ENCODE data around the gene KLF11. TPM values are rescaled to one million over a fixed set of nuclear protein-coding genes. Genes with fewer than 3 reads are reported as not detected.

Gene KLF11
- polyA plus RNA-seq, 1 experiment = 4.9 TPM

GRCh38 chr2:10016802-10017258 is 26.5 kb upstream of the KLF11 start:
- no peak for TF ChIP-seq CTCF (IDR thresholded peaks at IDR 0.05; ENCODE audit: low read depth, low read length)
- CTCF ChIA-PET = interaction anchor here (1.4 kb wide), 1 partner anchor 33 kb away, joined by 8 read pairs; no protein-coding TSS in a partner anchor
- Histone ChIP-seq H3K27me3 (ENCODE audit: control insufficient read depth, insufficient read depth, low read length) (peaks cover 9% of the 10 kb centered on the region), H3K27ac (ENCODE audit: low read depth, low read length) (no peak overlapping the region), H3K4me3 (ENCODE audit: low read depth, low read length) (no peak overlapping the region), H3K9me3 (ENCODE audit: control insufficient read depth, insufficient read depth, low read length) (peaks cover 56% of the 10 kb centered on the region)
- POLR2A ChIA-PET = no interaction called here
- no peak for DNase-seq (ENCODE audit: low read depth, low spot score)

GRCh38 chr2:10017313-10017941 is 25.9 kb upstream of the KLF11 start:
- Histone ChIP-seq H3K27ac (ENCODE audit: low read depth, low read length) (no peak overlapping the region), H3K27me3 (ENCODE audit: control insufficient read depth, insufficient read depth, low read length) (peaks cover 9% of the 10 kb centered on the region), H3K4me3 (ENCODE audit: low read depth, low read length) (no peak overlapping the region), H3K9me3 (ENCODE audit: control insufficient read depth, insufficient read depth, low read length) (peaks cover 50% of the 10 kb centered on the region)
- no peak for TF ChIP-seq CTCF (IDR thresholded peaks at IDR 0.05; ENCODE audit: low read depth, low read length)
- no peak for DNase-seq (ENCODE audit: low read depth, low spot score)
- POLR2A ChIA-PET = no interaction called here
- CTCF ChIA-PET = interaction anchor here (1.4 to 1.7 kb wide), 2 partner anchors 33 kb away, joined by 7 to 8 read pairs; no protein-coding TSS in a partner anchor

GRCh38 chr2:10019174-10019573 is 24.2 kb upstream of the KLF11 start:
- DNase-seq (ENCODE audit: low read depth, low spot score) = no peak
- CTCF ChIA-PET = interaction anchor here (1.7 kb wide), 1 partner anchor 35 kb away, joined by 7 read pairs; no protein-coding TSS in a partner anchor
- POLR2A ChIA-PET = no interaction called here

GRCh38 chr2:10019602-10020400 is 23.5 kb upstream of the KLF11 start:
- H3K27me3 ChIP-seq (ENCODE audit: control insufficient read depth, insufficient read depth, low read length) = peaks cover 9% of the 10 kb centered on the region
- no peak for DNase-seq (ENCODE audit: low read depth, low spot score)
- H3K4me3 ChIP-seq (ENCODE audit: low read depth, low read length) = no peak overlapping the region
- ChIA-PET CTCF (interaction anchor here (1.0 kb wide), 1 partner anchor 35 kb away, joined by 5 read pairs; no protein-coding TSS in a partner anchor), POLR2A (no interaction called here)
- TF ChIP-seq CTCF (IDR thresholded peaks at IDR 0.05; ENCODE audit: low read depth, low read length) = no peak
- peaks cover 26% of the 10 kb centered on the region for H3K9me3 ChIP-seq (ENCODE audit: control insufficient read depth, insufficient read depth, low read length)
- H3K27ac ChIP-seq (ENCODE audit: low read depth, low read length) = no peak overlapping the region

More at GRCh38 chr2:10019174-10019573, 24.2 kb upstream of the KLF11 start:
- Histone ChIP-seq H3K27me3 (ENCODE audit: control insufficient read depth, insufficient read depth, low read length) (peaks cover 9% of the 10 kb centered on the region), H3K4me3 (ENCODE audit: low read depth, low read length) (no peak overlapping the region), H3K9me3 (ENCODE audit: control insufficient read depth, insufficient read depth, low read length) (peaks cover 33% of the 10 kb centered on the region), H3K27ac (ENCODE audit: low read depth, low read length) (no peak overlapping the region)
- no peak for TF ChIP-seq CTCF (IDR thresholded peaks at IDR 0.05; ENCODE audit: low read depth, low read length)

GRCh38 chr2:10022041-10022421 is 21.3 kb upstream of the KLF11 start:
- Histone ChIP-seq H3K9me3 (ENCODE audit: control insufficient read depth, insufficient read depth, low read length) (peaks cover 12% of the 10 kb centered on the region), H3K4me3 (ENCODE audit: low read depth, low read length) (no peak overlapping the region), H3K27me3 (ENCODE audit: control insufficient read depth, insufficient read depth, low read length) (peaks cover 9% of the 10 kb centered on the region), H3K27ac (ENCODE audit: low read depth, low read length) (no peak overlapping the region)
- ChIA-PET POLR2A (no interaction called here), CTCF (interaction anchor here (0.7 to 1.2 kb wide), 2 partner anchors 37 to 208 kb away, joined by 3 to 6 read pairs; no protein-coding TSS in a partner anchor)
- no peak for TF ChIP-seq CTCF (IDR thresholded peaks at IDR 0.05; ENCODE audit: low read depth, low read length)
- no peak for DNase-seq (ENCODE audit: low read depth, low spot score)

Data from AG04450 (cell line).